Measurements from ENCODE around the gene CDK17.
"Not testable (repeated sequence)": the region's sequence is repeated elsewhere in the genome, so short reads cannot be mapped to it uniquely, and the experiment has no call there.

CDK17 gene

GRCh38 chr12:96317801-96318200, 82.4 kb downstream of the CDK17 start:
- DNase-seq (ENCODE audit: low read depth): not testable (repeated sequence)

- not testable (repeated sequence) for DNase-seq (ENCODE audit: low read depth)
Observed at GRCh38 chr12:96315741-96316481, 84.3 kb downstream of the CDK17 start.

- peak; percentile 22 for DNase-seq (ENCODE audit: low read depth)
Observed at GRCh38 chr12:96314723-96315122, 85.5 kb downstream of the CDK17 start.

GRCh38 chr12:96313606-96314005, 86.6 kb downstream of the CDK17 start:
- no peak for DNase-seq (ENCODE audit: low read depth)

- no peak for DNase-seq (ENCODE audit: low read depth)
Observed at GRCh38 chr12:96311191-96311590, 89.0 kb downstream of the CDK17 start.

GRCh38 chr12:96310067-96310466, 90.2 kb downstream of the CDK17 start:
- DNase-seq (ENCODE audit: low read depth): no peak

- peak; percentile 61 for DNase-seq (ENCODE audit: low read depth)
Observed at GRCh38 chr12:96308881-96309280, 91.4 kb downstream of the CDK17 start.

- no peak for DNase-seq (ENCODE audit: low read depth)
Observed at GRCh38 chr12:96305665-96306064, 94.6 kb downstream of the CDK17 start.

GRCh38 chr12:96303653-96304052, 96.6 kb downstream of the CDK17 start:
- DNase-seq (ENCODE audit: low read depth): no peak

GRCh38 chr12:96302687-96303310, 97.4 kb downstream of the CDK17 start:
- DNase-seq (ENCODE audit: low read depth): no peak

GRCh38 chr12:96301732-96302131, 98.5 kb downstream of the CDK17 start:
- DNase-seq (ENCODE audit: low read depth): no peak

GRCh38 chr12:96300064-96300463, 100.2 kb downstream of the CDK17 start:
- no peak for DNase-seq (ENCODE audit: low read depth)

GRCh38 chr12:96297504-96297903, 102.7 kb downstream of the CDK17 start:
- DNase-seq (ENCODE audit: low read depth): no peak

GRCh38 chr12:96295532-96296160, 104.6 kb downstream of the CDK17 start:
- DNase-seq (ENCODE audit: low read depth): no peak

- peak; percentile 63 for DNase-seq (ENCODE audit: low read depth)
Observed at GRCh38 chr12:96294831-96295230, 105.4 kb downstream of the CDK17 start.

GRCh38 chr12:96293093-96293492, 107.1 kb downstream of the CDK17 start:
- no peak for DNase-seq (ENCODE audit: low read depth)

GRCh38 chr12:96289067-96289466, 111.2 kb downstream of the CDK17 start:
- DNase-seq (ENCODE audit: low read depth): no peak

GRCh38 chr12:96285158-96285557, 115.1 kb downstream of the CDK17 start:
- peak; percentile 33 for DNase-seq (ENCODE audit: low read depth)

GRCh38 chr12:96274331-96274730, 125.9 kb downstream of the CDK17 start:
- DNase-seq (ENCODE audit: low read depth): peak; percentile 64

- no peak for DNase-seq (ENCODE audit: low read depth)
Observed at GRCh38 chr12:96271469-96272199, 128.6 kb downstream of the CDK17 start.

GRCh38 chr12:96266238-96266637, 134.0 kb downstream of the CDK17 start:
- no peak for DNase-seq (ENCODE audit: low read depth)

- no peak for DNase-seq (ENCODE audit: low read depth)
Observed at GRCh38 chr12:96265836-96266235, 134.4 kb downstream of the CDK17 start.

GRCh38 chr12:96265400-96265799, 134.8 kb downstream of the CDK17 start:
- no peak for DNase-seq (ENCODE audit: low read depth)
